A549 treated with GW870086 at 1 μM for 4 hours (cell line): ENCODE data around the gene OR8G5. TPM values are rescaled to one million over a fixed set of nuclear protein-coding genes. Genes with fewer than 3 reads are reported as not detected.

Experiments
- total RNA-seq: library from RNA; stranded (reverse); fragments of 200-300 nt; extraction: Qiagen RNA extraction; gene quantifications from 5 replicates; pipeline ENCODE4 v1.2.3, GENCODE V29; 2022; ENCODE audit warnings: low read depth

Gene OR8G5, protein sequence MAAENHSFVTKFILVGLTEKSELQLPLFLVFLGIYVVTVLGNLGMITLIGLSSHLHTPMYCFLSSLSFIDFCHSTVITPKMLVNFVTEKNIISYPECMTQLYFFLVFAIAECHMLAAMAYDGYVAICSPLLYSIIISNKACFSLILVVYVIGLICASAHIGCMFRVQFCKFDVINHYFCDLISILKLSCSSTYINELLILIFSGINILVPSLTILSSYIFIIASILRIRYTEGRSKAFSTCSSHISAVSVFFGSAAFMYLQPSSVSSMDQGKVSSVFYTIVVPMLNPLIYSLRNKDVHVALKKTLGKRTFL
- total RNA-seq, result not detected in 5 replicates

DNA sequence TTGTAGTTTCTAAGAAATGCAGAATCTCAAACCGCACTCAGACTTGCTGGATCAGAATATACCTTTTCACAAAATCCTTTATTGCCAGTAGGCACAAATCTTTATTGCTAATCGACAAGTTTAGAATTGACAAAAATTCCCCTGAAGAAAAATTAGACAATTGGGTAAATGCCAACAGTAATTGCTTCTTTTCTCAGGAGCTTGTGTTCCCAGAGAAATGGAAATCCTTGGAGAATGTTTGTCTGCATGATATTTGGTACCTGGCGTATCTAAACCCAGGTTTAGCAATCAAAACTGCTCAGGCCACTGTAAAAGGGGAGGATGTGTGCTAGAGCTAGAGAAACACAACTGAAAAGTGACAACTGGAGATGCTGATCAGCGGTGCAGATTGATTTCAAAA is at the start of gene OR8G5:
TSS of gene OR8G5 (plus strand) at position 301 of the 400 bp plus-strand sequence. CDS start 8,556 bp downstream, outside the sequence.

DNA sequence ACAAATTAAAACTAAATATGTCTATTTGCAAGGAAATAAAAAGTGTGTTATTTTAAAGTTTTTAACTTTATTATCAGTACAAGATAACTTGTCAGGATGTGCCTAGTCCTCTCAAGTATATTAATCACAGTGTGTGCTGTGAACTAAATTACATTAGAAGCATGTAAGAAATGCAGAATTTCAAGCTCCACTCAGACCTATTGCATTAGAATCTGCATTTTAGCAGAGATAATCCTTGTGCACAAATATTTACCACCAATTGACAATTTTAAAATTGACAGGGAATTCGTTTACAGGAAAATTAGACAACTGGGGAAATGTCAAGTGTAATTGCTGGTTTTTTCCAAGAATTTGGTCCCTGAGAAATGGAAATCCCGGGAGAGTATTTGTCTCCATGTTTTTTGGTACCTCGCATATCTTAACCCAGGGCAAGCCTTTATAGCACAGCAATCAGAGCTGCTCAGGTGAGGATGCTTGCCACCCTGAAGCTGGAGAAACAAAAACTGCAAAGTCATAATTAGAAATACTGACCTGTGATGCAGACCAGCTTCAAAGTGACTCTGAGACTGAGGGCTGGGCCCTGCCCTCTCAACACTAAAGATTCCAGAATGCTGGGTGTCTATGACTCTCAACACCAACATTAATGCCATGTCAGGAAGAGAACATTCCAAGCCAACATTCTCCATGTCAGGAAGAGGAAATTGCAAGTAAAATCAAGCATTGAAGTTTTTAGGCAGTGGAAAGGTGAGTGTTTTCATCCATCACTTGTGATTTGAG is 15.4 kb upstream of the OR8G5 start, which contains the start of gene OR8G1:
TSS of gene OR8G1 (plus strand) at position 475 of the 777 bp plus-strand sequence. CDS start 8,581 bp downstream, outside the sequence.

DNA sequence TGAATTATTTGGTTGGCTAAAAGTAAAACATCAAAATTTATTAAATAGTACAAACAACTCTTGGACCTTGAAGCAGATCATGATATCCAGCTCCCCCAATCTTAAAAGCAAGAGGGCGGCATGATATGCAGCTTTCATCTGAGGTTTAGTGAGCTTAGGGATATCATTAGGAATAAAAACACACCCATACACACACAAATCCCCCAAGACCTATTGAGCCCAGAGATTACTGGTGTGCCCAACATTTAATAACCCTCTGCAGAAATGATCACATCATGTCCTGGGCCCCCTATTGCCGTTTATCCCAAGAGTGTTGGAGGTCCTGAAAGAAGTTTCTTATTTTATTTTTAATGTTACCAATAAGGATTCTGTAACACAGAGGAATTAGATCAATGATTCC is 57.7 kb downstream of the OR8G5 start, which contains the start of gene OR8D1:
TSS of gene OR8D1 (minus strand) at position 101 of the 400 bp plus-strand sequence. CDS start 3,183 bp downstream, outside the sequence.

Other genes starting within 250 kb of the OR8G5 start
- gene OR10G4, start 243.4 kb upstream of the OR8G5 start, total RNA-seq, result not detected in 5 replicates
- not detected in 5 replicates for gene OR10G9, start 233.4 kb upstream of the OR8G5 start, total RNA-seq
- gene OR10G8, start 229.6 kb upstream of the OR8G5 start, total RNA-seq, result not detected in 5 replicates
- gene OR10G7, start 215.1 kb upstream of the OR8G5 start, total RNA-seq, result not detected in 5 replicates
- gene VWA5A, start 140.9 kb upstream of the OR8G5 start, total RNA-seq, result 0.21 to 0.34 TPM (median 0.27 TPM) in 5 replicates
- gene OR10D3, start 73.0 kb upstream of the OR8G5 start, total RNA-seq, result not detected in 5 replicates
- not detected in 5 replicates for gene OR8G1, start 15.3 kb upstream of the OR8G5 start, total RNA-seq
- gene OR8D1, start 57.6 kb downstream of the OR8G5 start, total RNA-seq, result not detected in 5 replicates
- not detected in 5 replicates for gene OR8D2, start 63.8 kb downstream of the OR8G5 start, total RNA-seq
- gene OR8B2, start 128.1 kb downstream of the OR8G5 start, total RNA-seq, result not detected in 5 replicates
- gene OR8B3, start 142.6 kb downstream of the OR8G5 start, total RNA-seq, result not detected in 5 replicates
- gene OR8B4, start 168.5 kb downstream of the OR8G5 start, total RNA-seq, result not detected in 5 replicates
- gene OR8B8, start 189.3 kb downstream of the OR8G5 start, total RNA-seq, result not detected in 5 replicates